K562 (cell line): ENCODE data around the gene IBA57. TPM values are rescaled to one million over a fixed set of nuclear protein-coding genes. Genes with fewer than 3 reads are reported as not detected.

Experiments
- CC2D1A ChIP-seq: fragments of 450-650 bp; IDR thresholded peaks from 2 replicates; pipeline ENCODE4 v1.6.1; 2017; ENCODE audit warnings: mild to moderate bottlenecking
- EP300 ChIP-seq: IDR thresholded peaks from 2 replicates; pipeline ENCODE4 v1.6.1; 2012; ENCODE audit warnings: low read length, improper control_type of control experiment
- FOXK2 ChIP-seq, 2 experiments: fragments of 450-650 bp; IDR thresholded peaks in 1 of 2; conservative IDR thresholded peaks in 1 of 2; 2 replicates each; pipeline ENCODE4 v1.6.1; 2016; ENCODE audit warnings: low read depth in 2 of 2, mild to moderate bottlenecking in 1 of 2
- KAT7 ChIP-seq: sonication (generic); formaldehyde crosslinking; IDR thresholded peaks from 2 replicates; pipeline ENCODE4 v1.8.0; 2022; ENCODE audit warnings: missing genetic modification reagents, mild to moderate bottlenecking, borderline replicate concordance
- SIN3A ChIP-seq, 2 experiments: fragments of 150-350 bp in 1 of 2; IDR thresholded peaks; 2 replicates each; pipeline ENCODE4 v1.6.1; 2011 to 2016; ENCODE audit warnings: borderline replicate concordance in 2 of 2, low read depth in 2 of 2, low read length in 2 of 2, mild to moderate bottlenecking in 2 of 2, moderate library complexity in 2 of 2; ENCODE audit not compliant: control insufficient read depth in 1 of 2
- ZNF133 ChIP-seq: fragments of 250-450 bp; sonication (Bioruptor Pico); IDR thresholded peaks from 2 replicates; pipeline ENCODE4 v1.4.0; 2020; ENCODE audit warnings: mild to moderate bottlenecking
- ZNF780A ChIP-seq: fragments of 250-450 bp; sonication (Bioruptor Pico); IDR thresholded peaks from 2 replicates; pipeline ENCODE4 v1.5.0; 2021; ENCODE audit warnings: mild to moderate bottlenecking
- polyA plus RNA-seq, 8 experiments: library from polyadenylated mRNA; depleted of rRNA in 4 of 8; stranded (reverse) in 5 of 8; unstranded in 3 of 8; fragments of >200 nt; fragmentation: Nextera tagmentation in 2 of 8; fragmentation: Illumina TruSeq in 1 of 8; extraction: Ambion mirVana in 2 of 8; extraction: Trizol in 1 of 8; gene quantifications; 2 replicates each; pipeline versions ENCODE4 v1.2.1 to v1.2.3, GENCODE V29; 2011 to 2014; ENCODE audit warnings: inconsistent platforms in 1 of 8, missing spikeins in 1 of 8
- total RNA-seq, 7 experiments: library from RNA; depleted of rRNA in 6 of 7; stranded (reverse); fragments of >200 nt in 6 of 7; fragmentation: Illumina TruSeq in 2 of 7; extraction: Trizol in 2 of 7; gene quantifications; 2 replicates each; pipeline versions ENCODE4 v1.2.1 to v1.2.3, GENCODE V29; 2011 to 2021; ENCODE audit warnings: low replicate concordance in 1 of 7
- TF ChIP-seq, protein P1 (sequence below): fragments of 450-650 bp; IDR thresholded peaks from 2 replicates; pipeline ENCODE4 v1.6.1; 2018; ENCODE audit not compliant: partially characterized antibody
- TF ChIP-seq, protein P2 (sequence below), 2 experiments: fragments of 450-650 bp; formaldehyde crosslinking in 1 of 2; IDR thresholded peaks; 2 replicates each; pipeline versions ENCODE4 v1.4.0 to v1.6.1; 2014 to 2020; ENCODE audit warnings: mild to moderate bottlenecking in 2 of 2, borderline replicate concordance in 1 of 2, low read depth in 1 of 2
- TF ChIP-seq, protein P3 (sequence below), 2 experiments: IDR thresholded peaks in 1 of 2; conservative IDR thresholded peaks in 1 of 2; 2 replicates each; pipeline ENCODE4 v1.6.1; 2016; ENCODE audit warnings: low read depth in 2 of 2, mild to moderate bottlenecking in 1 of 2, missing compliant biosample characterization in 1 of 2, missing genetic modification characterization in 1 of 2, moderate library complexity in 1 of 2

IBA57 gene
- total and polyA plus RNA-seq, 9 of the 15 experiments (the other 6 are each of a cell fraction or from before 2014, with no cell fraction given) = 0.77 to 15.5 (median 2.7) TPM

DNA sequence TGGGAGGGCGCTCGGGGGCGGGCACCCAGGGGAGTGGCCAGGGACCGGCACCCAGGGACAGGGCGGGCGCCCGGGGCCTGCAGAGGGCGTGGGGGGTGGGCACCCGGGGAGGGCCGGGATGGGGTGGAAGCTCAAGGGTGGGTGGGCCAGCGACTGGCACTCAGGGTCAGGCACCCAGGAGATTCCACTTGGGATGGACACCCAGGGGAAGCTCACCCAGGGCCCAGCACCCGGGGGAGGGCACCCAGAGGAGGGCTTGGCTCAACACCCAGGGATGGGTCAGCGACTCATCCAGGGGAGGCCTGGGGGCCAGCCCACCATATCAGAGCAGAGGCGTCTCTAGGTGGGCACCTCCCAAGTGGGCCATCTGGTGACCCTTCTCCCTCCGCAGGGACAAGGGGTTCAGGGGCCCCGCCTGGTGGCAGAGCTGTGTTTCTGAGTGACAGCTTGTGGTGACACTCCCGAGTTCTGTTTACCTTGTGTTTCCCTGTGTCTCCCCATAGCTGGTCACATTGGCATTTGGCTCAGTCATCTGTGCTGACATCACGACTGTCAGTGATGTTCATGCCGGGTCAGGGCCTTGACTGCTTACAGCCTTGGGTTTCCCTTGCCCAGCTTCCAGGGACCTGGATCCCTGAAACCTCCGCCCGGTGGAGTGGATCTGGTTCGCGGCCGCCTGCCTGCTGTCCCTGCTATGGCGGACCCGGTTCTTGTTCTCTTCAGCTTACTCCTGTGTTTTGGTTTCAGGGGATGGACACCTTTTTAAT is 749 bp downstream of the IBA57 start (continued):
- TF ChIP-seq, protein P1, sequence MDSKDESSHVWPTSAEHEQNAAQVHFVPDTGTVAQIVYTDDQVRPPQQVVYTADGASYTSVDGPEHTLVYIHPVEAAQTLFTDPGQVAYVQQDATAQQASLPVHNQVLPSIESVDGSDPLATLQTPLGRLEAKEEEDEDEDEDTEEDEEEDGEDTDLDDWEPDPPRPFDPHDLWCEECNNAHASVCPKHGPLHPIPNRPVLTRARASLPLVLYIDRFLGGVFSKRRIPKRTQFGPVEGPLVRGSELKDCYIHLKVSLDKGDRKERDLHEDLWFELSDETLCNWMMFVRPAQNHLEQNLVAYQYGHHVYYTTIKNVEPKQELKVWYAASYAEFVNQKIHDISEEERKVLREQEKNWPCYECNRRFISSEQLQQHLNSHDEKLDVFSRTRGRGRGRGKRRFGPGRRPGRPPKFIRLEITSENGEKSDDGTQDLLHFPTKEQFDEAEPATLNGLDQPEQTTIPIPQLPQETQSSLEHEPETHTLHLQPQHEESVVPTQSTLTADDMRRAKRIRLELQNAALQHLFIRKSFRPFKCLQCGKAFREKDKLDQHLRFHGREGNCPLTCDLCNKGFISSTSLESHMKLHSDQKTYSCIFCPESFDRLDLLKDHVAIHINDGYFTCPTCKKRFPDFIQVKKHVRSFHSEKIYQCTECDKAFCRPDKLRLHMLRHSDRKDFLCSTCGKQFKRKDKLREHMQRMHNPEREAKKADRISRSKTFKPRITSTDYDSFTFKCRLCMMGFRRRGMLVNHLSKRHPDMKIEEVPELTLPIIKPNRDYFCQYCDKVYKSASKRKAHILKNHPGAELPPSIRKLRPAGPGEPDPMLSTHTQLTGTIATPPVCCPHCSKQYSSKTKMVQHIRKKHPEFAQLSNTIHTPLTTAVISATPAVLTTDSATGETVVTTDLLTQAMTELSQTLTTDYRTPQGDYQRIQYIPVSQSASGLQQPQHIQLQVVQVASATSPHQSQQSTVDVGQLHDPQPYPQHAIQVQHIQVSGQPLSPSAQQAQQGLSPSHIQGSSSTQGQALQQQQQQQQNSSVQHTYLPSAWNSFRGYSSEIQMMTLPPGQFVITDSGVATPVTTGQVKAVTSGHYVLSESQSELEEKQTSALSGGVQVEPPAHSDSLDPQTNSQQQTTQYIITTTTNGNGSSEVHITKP = peak; percentile 98
- TF ChIP-seq ZNF133 (CRISPR knock-in tag) (no peak), KAT7 (peak; percentile 25; the same call in 1 of the 2 replicates), ZNF780A (CRISPR knock-in tag) (no peak), EP300 (peak; percentile 5; the same call in 1 of the 2 replicates), FOXK2 (conservative IDR thresholded peaks at IDR 0.05 in 1 of 2, IDR thresholded peaks at IDR 0.05 in 1 of 2; ENCODE audit: low read depth in 2 of 2) (peak; percentile 94 to 96), CC2D1A (peak; percentile 57), SIN3A (IDR thresholded peaks at IDR 0.05; ENCODE audit: borderline replicate concordance in 2 of 2, control insufficient read depth in 1 of 2, low read depth in 2 of 2, low read length in 2 of 2) (peak; percentile 39 to 84; a peak in 2 of 4 replicates)
- TF ChIP-seq, protein P2, sequence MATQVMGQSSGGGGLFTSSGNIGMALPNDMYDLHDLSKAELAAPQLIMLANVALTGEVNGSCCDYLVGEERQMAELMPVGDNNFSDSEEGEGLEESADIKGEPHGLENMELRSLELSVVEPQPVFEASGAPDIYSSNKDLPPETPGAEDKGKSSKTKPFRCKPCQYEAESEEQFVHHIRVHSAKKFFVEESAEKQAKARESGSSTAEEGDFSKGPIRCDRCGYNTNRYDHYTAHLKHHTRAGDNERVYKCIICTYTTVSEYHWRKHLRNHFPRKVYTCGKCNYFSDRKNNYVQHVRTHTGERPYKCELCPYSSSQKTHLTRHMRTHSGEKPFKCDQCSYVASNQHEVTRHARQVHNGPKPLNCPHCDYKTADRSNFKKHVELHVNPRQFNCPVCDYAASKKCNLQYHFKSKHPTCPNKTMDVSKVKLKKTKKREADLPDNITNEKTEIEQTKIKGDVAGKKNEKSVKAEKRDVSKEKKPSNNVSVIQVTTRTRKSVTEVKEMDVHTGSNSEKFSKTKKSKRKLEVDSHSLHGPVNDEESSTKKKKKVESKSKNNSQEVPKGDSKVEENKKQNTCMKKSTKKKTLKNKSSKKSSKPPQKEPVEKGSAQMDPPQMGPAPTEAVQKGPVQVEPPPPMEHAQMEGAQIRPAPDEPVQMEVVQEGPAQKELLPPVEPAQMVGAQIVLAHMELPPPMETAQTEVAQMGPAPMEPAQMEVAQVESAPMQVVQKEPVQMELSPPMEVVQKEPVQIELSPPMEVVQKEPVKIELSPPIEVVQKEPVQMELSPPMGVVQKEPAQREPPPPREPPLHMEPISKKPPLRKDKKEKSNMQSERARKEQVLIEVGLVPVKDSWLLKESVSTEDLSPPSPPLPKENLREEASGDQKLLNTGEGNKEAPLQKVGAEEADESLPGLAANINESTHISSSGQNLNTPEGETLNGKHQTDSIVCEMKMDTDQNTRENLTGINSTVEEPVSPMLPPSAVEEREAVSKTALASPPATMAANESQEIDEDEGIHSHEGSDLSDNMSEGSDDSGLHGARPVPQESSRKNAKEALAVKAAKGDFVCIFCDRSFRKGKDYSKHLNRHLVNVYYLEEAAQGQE (IDR thresholded peaks at IDR 0.05; ENCODE audit: borderline replicate concordance) = peak; percentile 67
- TF ChIP-seq, protein P2 (CRISPR knock-in tag; IDR thresholded peaks at IDR 0.05; ENCODE audit: low read depth) = 0 out of 2 replicates have a peak, but pooled peaks have one; percentile 59
- TF ChIP-seq, protein P3, sequence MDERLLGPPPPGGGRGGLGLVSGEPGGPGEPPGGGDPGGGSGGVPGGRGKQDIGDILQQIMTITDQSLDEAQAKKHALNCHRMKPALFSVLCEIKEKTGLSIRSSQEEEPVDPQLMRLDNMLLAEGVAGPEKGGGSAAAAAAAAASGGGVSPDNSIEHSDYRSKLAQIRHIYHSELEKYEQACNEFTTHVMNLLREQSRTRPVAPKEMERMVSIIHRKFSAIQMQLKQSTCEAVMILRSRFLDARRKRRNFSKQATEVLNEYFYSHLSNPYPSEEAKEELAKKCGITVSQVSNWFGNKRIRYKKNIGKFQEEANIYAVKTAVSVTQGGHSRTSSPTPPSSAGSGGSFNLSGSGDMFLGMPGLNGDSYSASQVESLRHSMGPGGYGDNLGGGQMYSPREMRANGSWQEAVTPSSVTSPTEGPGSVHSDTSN (CRISPR knock-in tag; IDR thresholded peaks at IDR 0.05; ENCODE audit: low read depth) = peak; percentile 92
- TF ChIP-seq, protein P3 (tag; conservative IDR thresholded peaks at IDR 0.05; ENCODE audit: low read depth) = peak; percentile 93
